CD4-positive, alpha-beta T cell treated with Interleukin-6 for 4 hours (primary cell): ENCODE results near the gene PCSK7.

ENCODE experiments used
- DNase-seq: peaks from one replicate; pipeline ENCODE4 v3.0.0-alpha.2; 2020; ENCODE audit warnings: mixed read lengths

Gene PCSK7

GRCh38 chr11:117230999-117231841, 653 bp downstream of the PCSK7 start:
- DNase-seq: no peak

GRCh38 chr11:117230286-117230961, 1.4 kb downstream of the PCSK7 start:
- peak; percentile 55 for DNase-seq

- no peak for DNase-seq
Measured at GRCh38 chr11:117229931-117230285, 2.0 kb downstream of the PCSK7 start.

- no peak for DNase-seq
Measured at GRCh38 chr11:117229411-117229810, 2.5 kb downstream of the PCSK7 start.

- DNase-seq: no peak
Measured at GRCh38 chr11:117228091-117228490, 3.8 kb downstream of the PCSK7 start.

GRCh38 chr11:117226388-117227385, 5.2 kb downstream of the PCSK7 start:
- DNase-seq: peak; percentile 51

GRCh38 chr11:117225553-117226170, 6.2 kb downstream of the PCSK7 start:
- no peak for DNase-seq

GRCh38 chr11:117223741-117224689, 7.9 kb downstream of the PCSK7 start:
- no peak for DNase-seq

GRCh38 chr11:117222991-117223740, 8.7 kb downstream of the PCSK7 start:
- no peak for DNase-seq

- no peak for DNase-seq
Measured at GRCh38 chr11:117221775-117222517, 9.9 kb downstream of the PCSK7 start.

GRCh38 chr11:117220999-117221774, 10.7 kb downstream of the PCSK7 start:
- no peak for DNase-seq

GRCh38 chr11:117220568-117220967, 11.3 kb downstream of the PCSK7 start:
- DNase-seq: no peak

- DNase-seq: no peak
Measured at GRCh38 chr11:117219995-117220394, 11.9 kb downstream of the PCSK7 start.

GRCh38 chr11:117219455-117219854, 12.4 kb downstream of the PCSK7 start:
- DNase-seq: no peak

- DNase-seq: no peak
Measured at GRCh38 chr11:117219001-117219400, 12.9 kb downstream of the PCSK7 start.

GRCh38 chr11:117218133-117218915, 13.5 kb downstream of the PCSK7 start:
- DNase-seq: no peak

- DNase-seq: no peak
Measured at GRCh38 chr11:117217141-117218084, 14.5 kb downstream of the PCSK7 start.
